ENCODE data around the gene FAM24B.
"Not testable (repeated sequence)": the region's sequence is repeated elsewhere in the genome, so short reads cannot be mapped to it uniquely, and the experiment has no call there.

Gene FAM24B

GRCh38 chr10:122879339-122880273 lies at the start of gene FAM24B:
Gene FAM24B, minus strand, starts transcription at chr10:122879581. Its CDS starts 29,066 bp downstream, at chr10:122850515.
- peak; percentile 95 for DNase-seq

GRCh38 chr10:122915700-122916099 lies 36.3 kb upstream of the FAM24B start:
- DNase-seq = no peak

- peak; percentile 73 for DNase-seq
These were observed 32.6 kb upstream of the FAM24B start for GRCh38 chr10:122911889-122912484.

GRCh38 chr10:122910310-122910709 lies 30.9 kb upstream of the FAM24B start, which contains the start of gene FAM24A:
Gene FAM24A, plus strand, starts transcription at chr10:122910610. Its CDS starts 1,025 bp downstream, at chr10:122911635.
- no peak for DNase-seq

- DNase-seq = not testable (repeated sequence)
These were observed 24.5 kb upstream of the FAM24B start for GRCh38 chr10:122903861-122904260.

GRCh38 chr10:122894261-122894944 lies 15.0 kb upstream of the FAM24B start:
- no peak for DNase-seq

GRCh38 chr10:122884166-122884565 lies 4.8 kb upstream of the FAM24B start:
- DNase-seq = no peak

GRCh38 chr10:122882766-122883165 lies 3.4 kb upstream of the FAM24B start:
- no peak for DNase-seq

GRCh38 chr10:122878799-122879338 lies 512 bp downstream of the FAM24B start:
- DNase-seq = no peak

GRCh38 chr10:122877264-122877663 lies 2.1 kb downstream of the FAM24B start:
- no peak for DNase-seq

- no peak for DNase-seq
These were observed 2.9 kb downstream of the FAM24B start for GRCh38 chr10:122876467-122876855.

- no peak for DNase-seq
These were observed 3.4 kb downstream of the FAM24B start for GRCh38 chr10:122875843-122876466.

GRCh38 chr10:122871947-122872346 lies 7.4 kb downstream of the FAM24B start:
- not testable (repeated sequence) for DNase-seq

GRCh38 chr10:122868768-122869167 lies 10.6 kb downstream of the FAM24B start:
- not testable (repeated sequence) for DNase-seq

- not testable (repeated sequence) for DNase-seq
These were observed 12.5 kb downstream of the FAM24B start for GRCh38 chr10:122866757-122867482.

GRCh38 chr10:122864901-122865300 lies 14.5 kb downstream of the FAM24B start:
- DNase-seq = no peak

- no peak for DNase-seq
These were observed 15.2 kb downstream of the FAM24B start for GRCh38 chr10:122864194-122864592.

GRCh38 chr10:122863216-122864193 lies 15.9 kb downstream of the FAM24B start:
- no peak for DNase-seq

GRCh38 chr10:122861711-122862161 lies 17.6 kb downstream of the FAM24B start:
- DNase-seq = no peak

- DNase-seq = no peak
These were observed 19.9 kb downstream of the FAM24B start for GRCh38 chr10:122859527-122859926.

Measured in activated CD4-positive, alpha-beta T cell treated with anti-CD3 and anti-CD28 coated beads for 48 hours (primary cell).